Chondrocyte (in vitro differentiated cells): ENCODE measurements around the gene SNPH. TPM values are rescaled to one million over a fixed set of nuclear protein-coding genes. Genes with fewer than 3 reads are reported as not detected.

Experiments used
- DNase-seq: peaks from one replicate; pipeline ENCODE4 v3.0.0; 2021; ENCODE audit warnings: mixed read lengths, low spot score
- H3K27ac Mint-ChIP-seq: one replicate; pipeline ENCODE4 v1.8.0; 2021; ENCODE audit warnings: mild to moderate bottlenecking, moderate library complexity, mixed read lengths; ENCODE audit not compliant: unreplicated experiment
- H3K27me3 Mint-ChIP-seq: 2 replicates; pipeline ENCODE4 v1.8.0; 2021; ENCODE audit warnings: low read depth, mixed read lengths
- H3K36me3 Mint-ChIP-seq: 2 replicates; pipeline ENCODE4 v1.8.0; 2021; ENCODE audit warnings: low read depth, mixed read lengths
- H3K4me1 Mint-ChIP-seq: 2 replicates; pipeline ENCODE4 v1.8.0; 2021; ENCODE audit warnings: low read depth, mild to moderate bottlenecking, mixed read lengths
- H3K4me3 Mint-ChIP-seq: one replicate; pipeline ENCODE4 v1.8.0; 2021; ENCODE audit warnings: mild to moderate bottlenecking, moderate library complexity, mixed read lengths; ENCODE audit not compliant: unreplicated experiment
- H3K9me3 Mint-ChIP-seq: 2 replicates; pipeline ENCODE4 v1.8.0; 2021; ENCODE audit warnings: low read depth, mixed read lengths
- CTCF ChIP-seq: fragments of 200-600 bp; sonication (generic); IDR thresholded peaks from 2 replicates; pipeline ENCODE4 v1.5.0; 2021; ENCODE audit warnings: antibody characterized with exemption, mild to moderate bottlenecking, moderate library complexity
- total RNA-seq: library from RNA; stranded (reverse); gene quantifications from 3 replicates; pipeline ENCODE4 v1.2.1, GENCODE V29; 2021

SNPH gene
- total RNA-seq, 1 donor from 2014 or later = 12.8 TPM

GRCh38 chr20:1278993-1279392 is 12.9 kb downstream of the SNPH start:
- no peak for DNase-seq
- Mint-ChIP-seq H3K27ac (no peak overlapping the region), H3K36me3 (peaks cover 2% of the 10 kb centered on the region), H3K9me3 (no peaks in the 10 kb centered on the region), H3K27me3 (no peaks in the 10 kb centered on the region), H3K4me1 (peaks cover 4% of the 10 kb centered on the region), H3K4me3 (no peak overlapping the region)
- TF ChIP-seq CTCF = no peak

- Mint-ChIP-seq H3K27me3 (no peaks in the 10 kb centered on the region), H3K36me3 (peaks cover 4% of the 10 kb centered on the region), H3K4me3 (no peak overlapping the region), H3K9me3 (no peaks in the 10 kb centered on the region), H3K27ac (no peak overlapping the region), H3K4me1 (peaks cover 4% of the 10 kb centered on the region)
- no peak for TF ChIP-seq CTCF
- DNase-seq = no peak
These were observed 14.4 kb downstream of the SNPH start for GRCh38 chr20:1280195-1281102.

GRCh38 chr20:1281279-1282057 is 15.4 kb downstream of the SNPH start:
- no peaks in the 10 kb centered on the region for H3K27me3 Mint-ChIP-seq
- peaks cover 4% of the 10 kb centered on the region for H3K4me1 Mint-ChIP-seq
- TF ChIP-seq CTCF = no peak
- no peak overlapping the region for H3K4me3 Mint-ChIP-seq
- H3K36me3 Mint-ChIP-seq = peaks cover 4% of the 10 kb centered on the region
- no peaks in the 10 kb centered on the region for H3K9me3 Mint-ChIP-seq
- DNase-seq = no peak
- no peak overlapping the region for H3K27ac Mint-ChIP-seq

- Mint-ChIP-seq H3K36me3 (peaks cover 6% of the 10 kb centered on the region), H3K4me3 (no peak overlapping the region), H3K27ac (no peak overlapping the region), H3K9me3 (no peaks in the 10 kb centered on the region), H3K27me3 (no peaks in the 10 kb centered on the region), H3K4me1 (peaks cover 4% of the 10 kb centered on the region)
- no peak for DNase-seq
- no peak for TF ChIP-seq CTCF
These were observed 16.9 kb downstream of the SNPH start for GRCh38 chr20:1282966-1283365.
